AG10803 (cell line): ENCODE data around the gene CCND1.
A peak's percentile ranks its signal among the peaks of the same experiment; 100 is the strongest.
"Not testable (repeated sequence)": the region's sequence is repeated elsewhere in the genome, so short reads cannot be mapped to it uniquely, and the experiment has no call there.

Source experiments
- DNase-seq: peaks from one replicate; pipeline ENCODE4 v3.0.0; 2010; ENCODE audit warnings: low read depth
- H3K4me3 ChIP-seq: 2 replicates; pipeline ENCODE4 v1.5.1; 2011; ENCODE audit warnings: mild to moderate bottlenecking, low read length, control low read depth
- CTCF ChIP-seq: conservative IDR thresholded peaks from 2 replicates; pipeline ENCODE4 v1.5.1; 2011; ENCODE audit warnings: mild to moderate bottlenecking, low read length, control low read depth, inconsistent platforms

The CCND1 gene

GRCh38 chr11:69682681-69683326, 41.8 kb downstream of the CCND1 start:
- no peak for TF ChIP-seq CTCF
- H3K4me3 ChIP-seq: no peak overlapping the region
- no peak for DNase-seq

GRCh38 chr11:69683764-69684333, 42.9 kb downstream of the CCND1 start:
- no peak for DNase-seq
- peak; percentile 31 for TF ChIP-seq CTCF

GRCh38 chr11:69684651-69685050, 43.7 kb downstream of the CCND1 start:
- TF ChIP-seq CTCF: no peak
- DNase-seq: no peak
- no peak overlapping the region for H3K4me3 ChIP-seq

More at GRCh38 chr11:69683764-69684333, 42.9 kb downstream of the CCND1 start:
- no peak overlapping the region for H3K4me3 ChIP-seq

GRCh38 chr11:69685348-69685747, 44.4 kb downstream of the CCND1 start:
- no peak overlapping the region for H3K4me3 ChIP-seq
- no peak for TF ChIP-seq CTCF
- DNase-seq: no peak

GRCh38 chr11:69686452-69686851, 45.5 kb downstream of the CCND1 start:
- DNase-seq: no peak
- TF ChIP-seq CTCF: no peak
- no peak overlapping the region for H3K4me3 ChIP-seq

- no peak overlapping the region for H3K4me3 ChIP-seq
- no peak for TF ChIP-seq CTCF
- no peak for DNase-seq
Measured at GRCh38 chr11:69686856-69687255, 45.9 kb downstream of the CCND1 start.

- DNase-seq, H3K4me3 ChIP-seq: not testable (repeated sequence)
Measured at GRCh38 chr11:69687969-69688771, 47.2 kb downstream of the CCND1 start.
